Measurements from ENCODE around the gene RIPOR2.
A peak's percentile ranks its signal among the peaks of the same experiment; 100 is the strongest.
"Not testable (repeated sequence)": the region's sequence is repeated elsewhere in the genome, so short reads cannot be mapped to it uniquely, and the experiment has no call there.

Gene RIPOR2

GRCh38 chr6:24802271-24803059 lies 133.3 kb downstream of the RIPOR2 start:
- DNase-seq (ENCODE audit: low spot score), result no peak

GRCh38 chr6:24799541-24799915 lies 136.2 kb downstream of the RIPOR2 start:
- no peak for DNase-seq (ENCODE audit: low spot score)

DNA sequence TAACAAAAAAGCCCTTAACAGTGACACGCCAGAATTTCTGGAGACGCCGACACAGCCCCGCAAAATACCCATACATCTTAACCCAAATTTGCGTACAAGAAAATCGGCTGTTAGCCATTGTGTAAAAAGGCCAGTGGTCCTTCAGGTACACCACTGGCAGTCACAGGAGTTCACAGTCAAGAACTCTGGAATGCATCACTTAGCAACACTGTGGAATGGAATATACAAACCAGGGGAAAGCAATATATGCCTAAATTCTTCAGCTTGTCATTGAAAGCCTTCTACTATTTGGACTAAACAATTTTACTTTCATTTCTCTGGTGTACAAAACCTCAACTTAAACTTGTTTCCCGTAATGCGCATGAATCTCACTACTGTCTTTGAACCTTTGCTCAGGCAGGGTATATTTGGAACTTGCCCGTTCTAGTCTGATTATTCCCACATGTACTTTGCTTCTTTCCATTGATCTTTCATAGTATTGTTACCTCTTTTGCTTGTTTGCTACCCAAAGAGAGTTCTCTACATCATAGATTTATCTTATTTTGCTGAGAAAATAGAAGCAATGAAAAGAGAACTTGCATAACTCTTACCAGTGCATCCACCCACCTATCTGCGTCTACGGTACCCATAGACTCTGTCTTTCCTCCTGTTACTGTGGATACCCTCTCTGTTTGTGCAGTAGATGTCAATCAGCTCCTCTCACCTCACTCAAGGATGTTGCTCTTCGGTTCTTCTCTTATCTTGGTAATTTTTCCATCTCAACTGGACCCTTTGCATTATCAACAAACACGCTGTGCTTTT lies 136.8 kb downstream of the RIPOR2 start, which contains the start of gene ARMH2:
Gene ARMH2, minus strand, starts transcription at position 178 of the 801 bp plus-strand sequence. Its CDS starts 60 bp downstream, at position 118.
- DNase-seq (ENCODE audit: low spot score), result no peak

DNA sequence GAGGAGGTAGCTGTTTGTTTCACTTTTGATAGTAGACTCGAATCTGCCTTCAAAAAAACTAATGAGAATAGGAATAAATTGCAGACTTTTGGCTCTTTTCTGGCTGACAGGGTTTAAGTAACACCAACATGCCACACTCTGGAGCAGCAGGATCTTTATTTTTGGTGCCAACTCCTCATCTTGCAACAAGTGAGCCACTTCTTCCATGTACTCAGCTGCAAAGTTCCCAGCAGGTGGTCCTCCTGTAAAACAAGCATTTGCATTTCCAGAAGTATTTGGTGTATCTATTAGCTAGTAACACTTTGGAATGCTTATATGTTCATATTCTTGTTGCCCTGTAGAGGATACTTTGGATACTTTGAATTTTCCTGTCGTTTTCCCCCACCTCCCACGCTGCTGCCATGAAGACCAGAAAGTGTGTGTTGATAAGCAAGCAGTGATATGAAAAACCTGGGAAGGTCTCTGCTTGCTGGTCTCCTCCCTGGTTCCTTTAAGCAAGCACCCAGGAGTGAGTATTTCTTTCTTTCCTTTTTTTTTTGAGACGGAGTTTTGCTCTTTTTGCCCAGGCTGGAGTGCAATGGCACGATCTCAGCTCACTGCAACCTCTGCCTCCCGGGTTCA lies 138.1 kb downstream of the RIPOR2 start:
- no peak for DNase-seq (ENCODE audit: low spot score)

DNA sequence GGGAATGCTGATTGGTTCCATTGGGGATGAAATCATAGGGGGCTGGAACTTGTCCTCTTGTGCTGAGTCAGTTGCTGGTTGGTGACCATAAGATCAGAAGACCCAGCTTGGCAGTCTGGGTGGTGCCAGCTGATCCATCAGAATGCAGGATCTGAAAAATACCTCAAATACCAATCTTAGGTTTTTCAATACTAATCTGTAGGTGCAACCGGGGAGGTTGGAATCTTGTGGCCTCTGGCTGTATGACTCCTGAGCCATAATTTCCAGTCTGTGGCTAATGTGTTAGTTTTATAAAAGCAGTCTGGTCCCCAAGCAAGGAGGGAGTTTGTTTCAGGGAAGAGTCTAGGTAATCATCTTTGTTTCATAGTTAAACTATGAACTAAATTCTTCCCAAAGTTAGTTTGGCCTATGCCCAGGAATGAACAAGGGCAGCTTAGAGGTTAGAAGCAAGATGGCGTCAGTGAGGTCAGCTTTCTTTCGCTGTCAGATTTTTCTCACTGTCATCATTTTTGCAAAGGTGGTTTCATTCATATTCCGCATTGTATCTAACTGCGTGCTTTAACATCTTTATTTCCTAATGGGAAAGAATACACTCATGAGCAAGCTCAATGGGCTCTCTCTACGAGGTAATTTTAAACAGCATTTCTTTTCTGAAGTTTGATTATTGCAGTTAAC lies 139.0 kb downstream of the RIPOR2 start:
- no peak for DNase-seq (ENCODE audit: low spot score)

DNA sequence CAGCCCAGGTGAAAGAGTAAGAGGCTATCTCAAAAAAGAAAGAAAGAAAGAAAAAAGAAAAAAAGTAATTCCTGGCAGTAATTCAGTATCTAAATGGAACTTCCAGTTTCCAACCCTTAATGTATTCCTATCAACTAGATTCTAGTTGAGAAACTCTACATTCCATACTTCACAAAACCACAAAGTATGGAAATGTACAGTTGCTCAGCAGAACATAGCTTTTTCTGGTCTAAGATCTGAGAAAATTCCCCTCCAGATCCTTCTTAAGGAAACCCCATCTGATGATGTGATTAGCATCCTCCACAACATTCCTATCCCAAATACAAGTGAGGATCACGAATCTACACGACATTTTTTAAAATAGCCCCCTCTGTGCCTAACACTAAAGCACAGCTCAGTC lies 140.7 kb downstream of the RIPOR2 start:
- DNase-seq (ENCODE audit: low spot score), result no peak

DNA sequence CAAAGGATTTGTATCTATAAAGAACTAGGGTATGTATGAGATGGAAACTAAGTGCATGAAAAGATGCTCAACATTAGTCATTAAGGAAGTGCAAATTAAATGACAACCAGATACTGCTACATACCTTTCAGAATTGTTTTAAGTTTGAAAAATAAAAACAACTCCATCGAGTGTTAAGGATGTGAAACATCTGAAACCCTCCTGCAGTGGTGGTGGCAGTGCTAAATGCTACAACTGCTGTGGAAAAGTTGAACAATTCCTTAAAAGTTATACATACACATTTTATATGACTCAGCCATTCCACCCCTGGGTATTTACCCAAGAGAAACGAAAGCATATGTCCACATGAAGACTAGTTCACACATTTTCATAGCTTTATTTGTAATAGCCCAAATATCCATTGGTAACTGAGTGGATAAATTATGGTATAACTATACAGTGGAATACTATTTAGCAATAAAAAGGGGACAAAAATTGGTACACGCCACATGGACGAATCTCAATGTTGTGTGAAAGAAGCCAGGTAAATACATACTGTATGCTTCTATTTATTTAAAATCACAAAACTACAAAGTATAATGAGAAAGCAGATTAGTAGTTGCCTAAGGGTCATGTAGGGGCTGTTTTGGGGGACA lies 147.6 kb downstream of the RIPOR2 start:
- DNase-seq (ENCODE audit: low spot score), result no peak

DNA sequence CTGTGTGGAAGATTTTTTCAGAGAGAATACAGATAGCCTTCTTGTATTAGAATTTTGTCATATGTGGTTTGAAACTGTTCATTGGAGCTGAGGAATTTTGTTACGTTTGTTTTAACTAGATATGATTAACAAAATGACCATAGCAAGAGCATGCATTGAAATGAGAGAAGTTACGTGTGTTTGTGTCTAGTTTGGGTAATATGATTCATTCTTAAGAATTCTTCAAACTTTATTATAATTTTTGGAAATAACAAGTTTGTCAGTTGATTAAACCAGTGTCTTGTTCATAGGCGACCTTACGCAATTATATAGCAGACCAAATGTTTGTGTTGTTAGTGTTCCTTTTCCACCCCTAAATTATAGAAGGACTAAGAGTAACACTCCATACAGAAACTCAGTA lies 155.6 kb downstream of the RIPOR2 start:
- DNase-seq (ENCODE audit: low spot score), result no peak

DNA sequence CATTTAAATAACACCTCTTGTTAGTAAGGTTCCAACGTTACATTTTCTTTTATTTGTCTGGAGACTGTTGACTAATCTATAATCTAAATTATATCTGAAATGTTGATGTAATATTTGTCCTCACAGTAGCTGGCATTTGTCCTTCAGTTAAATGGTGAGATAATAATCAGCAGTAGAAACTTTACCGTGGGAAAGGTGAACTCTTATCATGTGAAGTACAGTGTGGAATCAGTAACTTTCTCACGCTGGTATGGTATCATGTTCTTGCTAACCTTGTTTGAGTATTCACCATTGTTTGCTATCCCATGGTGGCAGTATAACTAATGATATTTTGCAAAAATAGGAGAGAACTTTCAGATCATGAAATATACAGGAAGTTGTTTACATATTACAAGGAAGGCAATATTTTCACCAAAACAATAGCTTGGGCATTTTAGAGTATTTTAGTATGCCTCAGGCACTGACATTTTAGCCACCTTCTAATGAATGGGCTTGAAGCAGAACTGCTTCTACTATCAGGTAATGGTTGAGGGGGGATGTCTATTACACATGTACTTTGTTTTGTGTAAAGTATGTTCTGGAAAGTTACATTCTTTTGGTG lies 156.2 kb downstream of the RIPOR2 start:
- DNase-seq (ENCODE audit: low spot score), result no peak

DNA sequence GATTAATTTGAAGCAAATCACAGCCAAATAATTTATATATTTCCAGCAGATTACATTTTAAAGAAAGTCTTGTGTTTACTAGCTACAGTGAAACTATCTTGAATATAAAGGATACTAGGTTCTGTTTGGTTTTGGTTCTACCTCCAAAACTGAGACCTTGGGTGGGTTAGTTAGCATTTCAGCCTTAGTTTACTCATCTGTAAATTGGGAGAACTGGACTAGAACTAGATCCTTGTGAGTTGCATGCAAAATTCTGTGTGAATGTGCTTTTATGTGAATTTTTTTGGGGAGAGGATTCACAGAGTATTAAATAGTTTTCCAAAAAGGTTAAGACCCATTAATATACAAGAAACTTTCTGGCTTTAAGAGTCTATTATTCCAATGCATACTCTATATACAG lies 156.9 kb downstream of the RIPOR2 start:
- DNase-seq (ENCODE audit: low spot score), result no peak

DNA sequence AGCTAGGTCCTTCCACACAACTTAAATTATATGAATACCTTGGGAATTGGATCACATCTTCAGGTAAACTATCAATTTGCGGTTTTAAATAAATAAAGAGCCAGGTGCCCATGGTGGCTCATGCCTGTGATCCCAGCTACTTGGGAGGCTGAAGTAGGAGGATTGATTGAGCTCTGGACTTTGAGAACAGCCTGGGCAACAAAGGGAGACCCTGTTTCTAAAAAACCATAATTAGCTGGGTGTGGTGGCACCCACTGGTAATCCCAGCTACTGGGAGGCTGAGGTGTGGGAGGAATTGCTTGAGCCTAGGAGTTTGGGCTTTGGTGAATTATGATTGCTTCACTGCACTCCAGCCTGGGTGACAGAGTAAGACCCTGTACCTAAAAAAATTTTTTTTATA lies 157.6 kb downstream of the RIPOR2 start:
- DNase-seq (ENCODE audit: low spot score), result no peak

DNA sequence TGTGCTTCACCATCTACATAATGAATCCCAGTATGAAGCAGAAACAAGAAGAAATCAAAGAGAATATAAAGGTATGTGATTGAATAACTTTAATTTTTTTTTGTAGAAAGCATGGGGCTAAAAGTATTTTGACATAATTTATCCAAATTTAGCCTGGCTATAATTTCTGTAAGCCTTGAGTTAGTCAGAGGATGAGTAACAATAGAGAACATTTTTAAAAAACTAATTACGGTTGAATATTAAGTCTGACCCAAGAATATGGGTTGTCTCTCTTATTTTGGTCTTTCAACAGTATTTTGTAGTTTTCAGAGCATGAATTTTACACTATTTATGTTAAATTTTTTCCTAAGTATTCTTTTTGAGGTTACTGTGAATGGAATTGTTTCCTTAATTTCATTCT lies 158.5 kb downstream of the RIPOR2 start:
- no peak for DNase-seq (ENCODE audit: low spot score)

DNA sequence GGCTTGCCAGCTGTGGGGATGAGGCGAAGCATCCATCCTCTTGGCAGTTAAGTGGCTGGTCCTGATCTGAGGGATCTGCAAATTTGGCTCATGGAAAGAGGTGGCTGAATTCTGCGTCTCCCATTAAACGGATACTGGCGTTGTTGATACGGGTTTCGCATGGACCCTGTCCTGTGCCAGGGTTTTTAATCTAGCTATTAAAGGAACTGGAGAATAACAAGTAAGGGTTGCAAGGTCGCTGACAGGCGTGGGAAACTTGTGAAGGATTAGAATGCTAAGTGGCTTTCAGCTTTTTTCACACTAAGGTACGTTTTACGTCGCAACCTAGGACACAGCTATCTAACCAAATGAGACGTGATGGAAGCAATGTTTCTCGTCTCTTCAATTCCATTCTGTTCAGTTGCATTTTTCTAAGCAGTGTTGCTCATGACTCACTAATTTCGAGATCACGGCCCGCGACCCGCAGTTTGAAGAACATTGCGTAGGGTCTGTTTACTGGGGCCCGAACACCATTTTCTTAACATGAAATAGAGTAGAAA lies 160.2 kb downstream of the RIPOR2 start:
- no peak for DNase-seq (ENCODE audit: low spot score)

DNA sequence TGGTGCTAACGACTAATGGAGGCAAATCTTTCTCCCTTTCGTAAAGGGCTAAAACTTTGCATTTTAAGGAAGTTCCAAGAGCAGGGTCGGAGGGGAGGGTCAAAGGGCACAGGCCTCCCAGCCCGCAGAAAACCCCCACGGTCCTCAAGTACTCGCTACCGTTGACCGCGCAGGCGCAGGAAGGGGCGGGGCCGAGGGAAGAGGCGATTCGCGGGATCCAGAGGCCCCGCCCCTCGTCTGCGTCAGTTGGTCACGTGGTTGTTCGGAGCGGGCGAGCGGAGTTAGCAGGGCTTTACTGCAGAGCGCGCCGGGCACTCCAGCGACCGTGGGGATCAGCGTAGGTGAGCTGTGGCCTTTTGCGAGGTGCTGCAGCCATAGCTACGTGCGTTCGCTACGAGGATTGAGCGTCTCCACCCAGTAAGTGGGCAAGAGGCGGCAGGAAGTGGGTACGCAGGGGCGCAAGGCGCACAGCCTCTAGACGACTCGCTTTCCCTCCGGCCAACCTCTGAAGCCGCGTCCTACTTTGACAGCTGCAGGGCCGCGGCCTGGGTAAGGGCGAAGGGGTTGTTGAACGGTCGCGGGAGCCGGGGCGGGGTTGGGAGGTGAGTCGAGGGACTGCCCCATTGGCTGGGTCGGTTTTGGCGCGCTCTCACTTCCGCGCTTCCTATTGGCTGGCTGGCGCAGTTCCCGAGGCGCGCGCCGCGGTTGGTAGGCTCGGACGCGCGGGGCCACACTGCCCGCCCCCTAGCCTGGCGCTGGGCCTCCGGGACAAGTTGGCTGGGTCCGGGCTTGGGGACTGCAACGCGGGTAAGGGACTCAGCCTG lies 160.9 kb downstream of the RIPOR2 start, which contains the start of gene GMNN:
Gene GMNN, plus strand, starts transcription at position 242 of the 824 bp plus-strand sequence. CDS start 2,310 bp downstream, outside the sequence.
- DNase-seq (ENCODE audit: low spot score), result peak; percentile 93

GRCh38 chr6:24768361-24768760 lies 167.4 kb downstream of the RIPOR2 start:
- no peak for DNase-seq (ENCODE audit: low spot score)

DNA sequence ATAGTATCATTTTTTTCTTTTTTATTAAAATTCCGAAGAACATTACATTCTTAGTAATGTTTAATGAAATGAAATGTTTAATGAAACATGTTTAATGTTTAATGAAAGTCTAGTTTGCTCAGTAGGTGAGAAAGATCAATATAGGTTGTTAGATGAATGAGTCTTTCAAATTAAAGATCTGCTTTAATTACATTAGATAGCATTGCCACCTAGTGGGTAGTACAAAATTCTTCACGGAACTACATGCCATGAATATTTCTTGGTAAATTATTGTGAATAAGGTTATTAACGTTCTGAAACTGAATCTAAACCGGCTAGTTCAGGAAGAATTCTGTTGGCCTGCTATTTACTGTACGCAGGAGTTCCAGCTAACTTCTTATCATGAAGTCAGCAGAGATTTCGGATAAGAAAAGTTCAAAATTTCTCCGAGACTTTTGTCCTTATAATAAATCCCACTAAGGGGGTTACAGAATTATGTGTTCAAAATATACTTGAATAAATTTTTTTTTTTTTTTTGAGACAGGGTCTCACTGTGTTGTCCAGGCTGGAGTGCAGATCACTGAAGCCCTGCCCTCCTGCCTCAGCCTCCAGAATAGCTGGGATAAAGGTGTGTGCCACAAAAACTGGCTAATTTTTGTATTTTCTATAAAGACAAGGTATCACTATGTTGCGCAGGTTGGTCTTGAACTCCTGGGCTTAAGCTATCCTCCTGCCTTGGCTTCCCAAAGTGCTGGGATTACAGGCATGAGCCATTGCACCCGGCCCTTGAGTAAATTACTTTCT lies 168.9 kb downstream of the RIPOR2 start:
- DNase-seq (ENCODE audit: low spot score), result peak; percentile 56

DNA sequence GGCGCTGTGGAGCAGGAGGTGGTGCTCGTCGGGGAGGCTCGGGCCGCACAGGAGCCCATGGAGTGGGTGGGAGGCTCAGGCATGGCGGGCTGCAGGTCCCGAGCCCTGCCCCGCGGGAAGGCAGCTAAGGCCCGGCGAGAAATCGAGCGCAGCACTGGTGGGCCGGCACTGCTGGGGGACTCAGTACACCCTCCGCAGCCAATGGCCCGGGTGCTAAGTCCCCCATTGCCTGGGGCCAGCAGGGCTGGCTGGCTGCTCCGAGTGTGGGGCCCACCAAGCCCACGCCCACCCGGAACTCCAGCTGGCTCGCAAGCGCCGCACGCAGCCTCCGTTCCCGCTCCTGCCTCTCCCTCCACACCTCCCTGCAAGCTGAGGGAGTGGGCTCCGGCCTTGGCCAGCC lies 169.8 kb downstream of the RIPOR2 start:
- not testable (repeated sequence) for DNase-seq (ENCODE audit: low spot score)

DNA sequence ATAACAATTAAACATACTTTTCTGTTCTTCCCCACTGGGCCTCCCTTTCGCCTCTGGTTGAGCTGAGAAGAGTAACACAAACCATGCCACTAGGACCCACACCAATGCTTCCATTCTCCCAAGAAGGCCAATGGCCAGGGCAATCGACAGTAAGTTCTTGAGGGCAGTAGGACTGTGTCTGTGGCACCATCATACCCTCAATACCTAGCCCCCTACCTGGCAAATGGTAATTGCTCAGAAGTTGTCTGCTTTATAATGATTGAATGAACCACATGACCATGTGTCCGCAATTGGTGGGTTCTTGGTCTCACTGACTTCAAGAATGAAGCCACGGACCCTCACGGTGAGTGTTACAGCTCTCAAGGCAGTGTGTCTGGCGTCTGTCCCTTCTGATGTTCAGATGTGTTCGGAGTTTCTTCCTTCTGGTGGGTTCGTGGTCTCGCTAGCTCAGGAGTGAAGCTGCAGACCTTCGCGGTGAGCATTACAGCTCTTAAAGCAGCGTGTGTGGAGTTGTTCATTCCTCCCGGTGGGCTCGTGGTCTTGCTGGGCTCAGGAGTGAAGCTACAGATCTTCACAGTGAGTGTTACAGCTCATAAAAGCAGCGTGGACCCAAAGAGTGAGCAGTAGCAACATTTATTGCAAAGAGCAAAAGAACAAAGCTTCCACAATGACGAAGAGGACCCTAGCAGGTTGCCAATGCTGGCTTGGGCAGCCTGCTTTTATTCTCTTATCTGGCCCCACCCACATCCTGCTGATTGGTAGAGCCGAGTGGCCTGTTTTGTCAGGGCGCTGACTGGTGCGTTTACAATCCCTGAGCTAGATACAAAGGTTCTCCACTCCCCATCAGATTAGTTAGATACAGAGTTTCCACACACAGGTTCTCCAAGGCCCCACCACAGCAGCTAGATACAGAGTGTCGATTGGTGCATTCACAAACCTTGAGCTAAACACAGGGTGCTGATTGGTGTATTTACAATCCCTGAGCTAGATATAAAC lies 170.6 kb downstream of the RIPOR2 start:
- not testable (repeated sequence) for DNase-seq (ENCODE audit: low spot score)
